ENCODE measurements around the gene CDS1. TPM values are rescaled to one million over a fixed set of nuclear protein-coding genes. Genes with fewer than 3 reads are reported as not detected.

The CDS1 gene
- total RNA-seq, 1 donor from 2014 or later = 22.2 TPM

GRCh38 chr4:84573385-84574068 lies 9.4 kb upstream of the CDS1 start:
- Mint-ChIP-seq H3K36me3 (ENCODE audit: insufficient read depth) (no peaks in the 10 kb centered on the region), H3K27ac (no peak overlapping the region), H3K27me3 (peaks cover 7% of the 10 kb centered on the region), H3K4me3 (ENCODE audit: low read depth) (no peak overlapping the region), H3K4me1 (ENCODE audit: low read depth) (no peaks in the 10 kb centered on the region), H3K9me3 (ENCODE audit: low read depth) (no peaks in the 10 kb centered on the region)
- no peak for DNase-seq (ENCODE audit: low spot score, unreplicated experiment)
- no peak for TF ChIP-seq CTCF (IDR thresholded peaks at IDR 0.05; ENCODE audit: unreplicated experiment)

DNA sequence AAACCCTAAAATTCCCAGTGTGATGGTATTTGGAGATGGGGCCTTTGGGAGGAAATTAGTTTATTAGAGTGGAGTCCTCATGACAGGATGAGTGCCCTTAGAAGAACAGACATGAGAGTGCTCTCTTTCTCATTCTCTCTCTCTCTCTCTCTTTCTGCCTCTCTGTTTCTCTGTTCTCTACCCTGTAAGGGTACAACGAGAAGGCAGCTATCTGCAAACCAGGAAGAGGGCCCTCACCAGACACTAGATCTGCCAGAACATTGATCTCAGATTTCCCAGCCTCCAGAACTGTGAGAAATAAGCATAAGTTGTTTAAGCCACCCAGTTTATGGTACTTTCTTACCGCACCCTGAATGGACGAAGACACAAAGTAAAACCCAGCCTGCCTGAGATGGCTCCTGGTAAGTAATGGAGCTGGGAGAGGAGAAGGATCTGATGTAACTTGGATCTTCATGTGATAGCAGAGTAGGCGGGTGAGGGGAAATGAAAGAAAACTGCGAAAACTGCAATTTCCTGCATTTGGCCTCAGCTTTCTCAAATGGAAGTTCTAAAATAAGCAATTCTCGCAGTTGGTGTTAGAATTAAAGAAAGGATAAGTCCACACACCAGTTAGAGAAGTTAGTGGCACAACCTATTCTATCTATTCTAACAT lies 8.7 kb upstream of the CDS1 start:
- TF ChIP-seq CTCF (IDR thresholded peaks at IDR 0.05; ENCODE audit: unreplicated experiment) = no peak
- Mint-ChIP-seq H3K27ac (no peak overlapping the region), H3K4me3 (ENCODE audit: low read depth) (no peak overlapping the region), H3K36me3 (ENCODE audit: insufficient read depth) (no peaks in the 10 kb centered on the region), H3K9me3 (ENCODE audit: low read depth) (no peaks in the 10 kb centered on the region), H3K27me3 (peaks cover 7% of the 10 kb centered on the region), H3K4me1 (ENCODE audit: low read depth) (peaks cover 2% of the 10 kb centered on the region)
- no peak for DNase-seq (ENCODE audit: low spot score, unreplicated experiment)

GRCh38 chr4:84578540-84579402 lies 4.2 kb upstream of the CDS1 start:
- TF ChIP-seq CTCF (IDR thresholded peaks at IDR 0.05; ENCODE audit: unreplicated experiment) = peak; percentile 56
- Mint-ChIP-seq H3K4me3 (ENCODE audit: low read depth) (no peak overlapping the region), H3K9me3 (ENCODE audit: low read depth) (no peaks in the 10 kb centered on the region), H3K27me3 (no peaks in the 10 kb centered on the region), H3K4me1 (ENCODE audit: low read depth) (peaks cover 15% of the 10 kb centered on the region), H3K36me3 (ENCODE audit: insufficient read depth) (no peaks in the 10 kb centered on the region), H3K27ac (no peak overlapping the region)
- DNase-seq (ENCODE audit: low spot score, unreplicated experiment) = no peak

DNA sequence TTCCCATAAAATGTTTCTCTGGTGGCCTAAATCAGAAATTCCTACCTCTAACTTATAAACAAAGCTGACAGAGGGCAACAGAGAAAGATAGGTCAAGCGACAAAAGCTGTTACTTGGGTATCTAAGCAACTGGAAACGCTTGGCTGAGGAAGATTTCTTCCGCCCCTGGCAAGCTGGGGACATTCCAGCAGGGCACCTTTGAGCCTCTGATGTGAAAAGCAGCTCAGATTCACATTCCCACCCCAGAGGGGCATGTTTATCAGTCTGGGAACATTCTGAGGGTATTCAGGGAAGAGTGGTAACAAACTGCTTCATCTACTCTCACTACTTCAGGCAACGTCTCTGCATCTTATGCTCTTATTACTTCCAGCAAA lies 3.5 kb upstream of the CDS1 start:
- Mint-ChIP-seq H3K4me3 (ENCODE audit: low read depth) (no peak overlapping the region), H3K36me3 (ENCODE audit: insufficient read depth) (no peaks in the 10 kb centered on the region), H3K27ac (no peak overlapping the region), H3K4me1 (ENCODE audit: low read depth) (peaks cover 21% of the 10 kb centered on the region), H3K27me3 (no peaks in the 10 kb centered on the region), H3K9me3 (ENCODE audit: low read depth) (no peaks in the 10 kb centered on the region)
- no peak for TF ChIP-seq CTCF (IDR thresholded peaks at IDR 0.05; ENCODE audit: unreplicated experiment)
- DNase-seq (ENCODE audit: low spot score, unreplicated experiment) = no peak

DNA sequence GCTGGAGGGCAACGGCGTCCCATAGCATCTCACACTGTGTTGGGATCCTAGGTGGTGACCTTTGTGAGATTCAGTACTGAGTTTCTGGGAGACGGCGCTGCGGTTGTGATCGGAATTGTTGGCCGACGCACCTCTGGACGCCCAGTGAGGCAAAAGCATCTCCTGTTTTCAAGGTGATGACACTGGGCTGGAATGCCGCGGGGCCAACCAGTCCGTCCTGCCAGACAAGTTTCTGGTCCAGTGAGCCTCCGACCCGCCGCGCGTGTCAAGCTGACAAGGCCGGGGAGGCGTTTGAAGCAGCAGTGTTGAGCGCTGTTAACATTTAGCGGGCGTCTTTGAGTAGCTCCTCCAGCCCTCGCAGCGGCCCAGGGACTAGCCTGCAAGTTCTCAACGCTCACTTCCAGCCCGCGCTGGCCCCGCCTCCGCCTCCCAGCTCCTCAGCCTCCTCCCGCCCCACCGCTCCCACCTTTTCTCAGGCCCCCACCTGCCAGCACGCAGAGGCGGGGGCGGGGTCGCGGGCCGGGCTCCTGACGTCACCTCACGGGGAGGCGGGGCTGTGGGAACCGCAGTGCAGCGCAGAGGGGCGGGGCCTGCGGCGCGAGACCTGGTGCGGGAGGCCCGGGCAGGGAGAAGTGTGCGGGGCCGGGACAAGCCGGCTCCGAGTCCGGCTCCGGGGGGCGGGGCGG lies 482 bp upstream of the CDS1 start:
- Mint-ChIP-seq H3K9me3 (ENCODE audit: low read depth) (peaks cover 8% of the 10 kb centered on the region), H3K4me3 (ENCODE audit: low read depth) (peak overlapping the region; percentile 77), H3K4me1 (ENCODE audit: low read depth) (peaks cover 45% of the 10 kb centered on the region), H3K27ac (peak overlapping the region; percentile 96), H3K27me3 (no peaks in the 10 kb centered on the region), H3K36me3 (ENCODE audit: insufficient read depth) (peaks cover 11% of the 10 kb centered on the region)
- no peak for TF ChIP-seq CTCF (IDR thresholded peaks at IDR 0.05; ENCODE audit: unreplicated experiment)
- peak; percentile 99 for DNase-seq (ENCODE audit: low spot score, unreplicated experiment)

Data from progenitor cell of endocrine pancreas (in vitro differentiated cells).